NT2/D1 (cell line): ENCODE measurements around the gene GPHB5.
"Not testable (repeated sequence)": the region's sequence is repeated elsewhere in the genome, so short reads cannot be mapped to it uniquely, and the experiment has no call there.

Experiments used
- DNase-seq: peaks from one replicate; pipeline ENCODE4 v3.0.0-alpha.2; 2011; ENCODE audit warnings: low read depth, low spot score
- H3K27me3 ChIP-seq: 2 replicates; pipeline ENCODE4 v1.6.0; 2011; ENCODE audit warnings: mild to moderate bottlenecking; ENCODE audit not compliant: insufficient read length, insufficient read depth
- H3K36me3 ChIP-seq: 2 replicates; pipeline ENCODE4 v1.6.1; 2011; ENCODE audit warnings: mild to moderate bottlenecking, low read length, mixed read lengths; ENCODE audit not compliant: insufficient read depth, insufficient read length
- H3K4me1 ChIP-seq: 2 replicates; pipeline ENCODE4 v1.5.1; 2011; ENCODE audit not compliant: insufficient read depth, insufficient read length
- H3K4me3 ChIP-seq: 2 replicates; pipeline ENCODE4 v1.5.1; 2011; ENCODE audit warnings: low read depth; ENCODE audit not compliant: insufficient read length
- H3K9ac ChIP-seq: 2 replicates; pipeline ENCODE4 v1.6.0; 2011; ENCODE audit warnings: low read depth; ENCODE audit not compliant: insufficient read length
- H3K9me3 ChIP-seq: 2 replicates; pipeline ENCODE4 v1.5.1; 2011; ENCODE audit warnings: mild to moderate bottlenecking, low read length; ENCODE audit not compliant: insufficient read depth
- SUZ12 ChIP-seq: IDR thresholded peaks from 2 replicates; pipeline ENCODE4 v1.6.1; 2011; ENCODE audit not compliant: insufficient read length, insufficient read depth; ENCODE audit errors: extremely low read depth
- YY1 ChIP-seq: IDR thresholded peaks from 2 replicates; pipeline ENCODE4 v1.6.1; 2011; ENCODE audit not compliant: insufficient read length, insufficient read depth
- ZNF274 ChIP-seq: IDR thresholded peaks from 2 replicates; pipeline ENCODE4 v1.6.1; 2011; ENCODE audit warnings: mild to moderate bottlenecking, low read depth, low read length

Gene GPHB5

DNA sequence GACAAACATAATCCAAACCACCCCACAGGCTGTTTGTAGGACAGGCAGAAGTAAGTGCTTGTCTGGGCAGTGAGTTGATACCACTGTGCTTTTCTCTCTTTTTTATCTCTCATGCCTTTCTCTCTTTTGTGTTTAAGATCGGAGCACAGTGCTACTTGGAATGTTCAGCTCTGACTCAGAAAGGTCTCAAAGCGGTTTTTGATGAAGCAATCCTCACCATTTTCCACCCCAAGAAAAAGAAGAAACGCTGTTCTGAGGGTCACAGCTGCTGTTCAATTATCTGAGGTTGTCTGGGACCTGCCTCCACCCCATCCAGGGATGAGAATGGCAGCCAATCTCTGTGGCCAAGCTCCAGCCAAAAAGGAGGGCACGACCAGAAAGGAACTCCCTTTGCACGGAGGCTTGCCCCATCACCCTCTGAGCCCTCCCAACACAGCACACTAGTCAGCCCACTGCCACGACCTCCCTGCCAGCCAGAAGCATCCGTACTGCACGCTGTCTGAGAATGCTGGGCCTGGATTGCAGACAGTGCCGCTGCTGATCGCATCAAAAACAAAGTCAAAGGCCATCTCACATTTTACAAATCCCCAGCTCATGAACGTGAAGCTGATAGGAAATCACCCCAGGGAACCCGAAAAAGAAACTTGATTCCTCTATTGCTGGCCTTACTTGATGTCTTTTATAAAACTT, 27.8 kb downstream of the GPHB5 start:
- H3K4me1 ChIP-seq, result no peaks in the 10 kb centered on the region
- no peak for TF ChIP-seq YY1
- TF ChIP-seq SUZ12, result no peak
- TF ChIP-seq ZNF274, result no peak
- no peak overlapping the region for H3K9ac ChIP-seq
- no peaks in the 10 kb centered on the region for H3K27me3 ChIP-seq
- DNase-seq, result no peak
- no peaks in the 10 kb centered on the region for H3K36me3 ChIP-seq
- H3K9me3 ChIP-seq, result no peaks in the 10 kb centered on the region
- H3K4me3 ChIP-seq, result no peak overlapping the region

GRCh38 chr14:63288853-63289252, 29.9 kb downstream of the GPHB5 start:
- no peaks in the 10 kb centered on the region for H3K4me1 ChIP-seq
- no peak for DNase-seq
- H3K9me3 ChIP-seq, result no peaks in the 10 kb centered on the region
- TF ChIP-seq SUZ12 (no peak), ZNF274 (no peak), YY1 (no peak)
- no peaks in the 10 kb centered on the region for H3K36me3 ChIP-seq
- H3K4me3 ChIP-seq, result no peak overlapping the region
- no peaks in the 10 kb centered on the region for H3K27me3 ChIP-seq
- no peak overlapping the region for H3K9ac ChIP-seq

- Histone ChIP-seq H3K27me3 (no peaks in the 10 kb centered on the region), H3K4me3 (no peak overlapping the region), H3K9ac (no peak overlapping the region), H3K36me3 (no peaks in the 10 kb centered on the region), H3K4me1 (no peaks in the 10 kb centered on the region), H3K9me3 (no peaks in the 10 kb centered on the region)
- TF ChIP-seq ZNF274, result no peak
- TF ChIP-seq SUZ12, result no peak
- no peak for TF ChIP-seq YY1
- DNase-seq, result no peak
Measured at GRCh38 chr14:63287666-63288483, 30.9 kb downstream of the GPHB5 start.

- no peak for DNase-seq
- no peak overlapping the region for H3K4me3 ChIP-seq
- no peak overlapping the region for H3K9ac ChIP-seq
- no peaks in the 10 kb centered on the region for H3K36me3 ChIP-seq
- no peaks in the 10 kb centered on the region for H3K4me1 ChIP-seq
- no peaks in the 10 kb centered on the region for H3K27me3 ChIP-seq
- TF ChIP-seq ZNF274, result no peak
- no peaks in the 10 kb centered on the region for H3K9me3 ChIP-seq
Measured at GRCh38 chr14:63286071-63286470, 32.7 kb downstream of the GPHB5 start.

DNA sequence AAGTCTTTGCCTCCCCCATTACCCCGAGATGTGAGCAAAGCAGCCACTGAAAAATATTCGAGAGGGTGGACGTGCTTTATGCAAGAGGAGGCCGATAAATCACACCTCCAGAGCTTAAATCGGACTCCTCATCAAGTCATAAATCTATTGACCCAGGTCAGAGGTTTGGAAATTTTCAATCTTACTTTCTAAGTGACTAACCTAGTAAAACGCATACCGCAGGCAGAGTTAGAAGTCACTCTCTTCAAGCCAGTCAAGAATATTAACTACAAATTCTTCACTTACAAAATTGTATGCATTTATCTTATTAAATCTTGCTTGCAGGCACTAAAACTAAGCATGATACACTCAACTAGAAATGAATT, 34.9 kb downstream of the GPHB5 start:
- H3K27me3 ChIP-seq, result no peaks in the 10 kb centered on the region
- DNase-seq, result no peak
- no peaks in the 10 kb centered on the region for H3K36me3 ChIP-seq
- TF ChIP-seq SUZ12 (no peak), YY1 (no peak), ZNF274 (no peak)
- no peak overlapping the region for H3K4me3 ChIP-seq
- no peaks in the 10 kb centered on the region for H3K9me3 ChIP-seq
- no peaks in the 10 kb centered on the region for H3K4me1 ChIP-seq
- H3K9ac ChIP-seq, result no peak overlapping the region

- H3K27me3 ChIP-seq, result no peaks in the 10 kb centered on the region
- DNase-seq, result no peak
- H3K9me3 ChIP-seq, result no peaks in the 10 kb centered on the region
Measured at GRCh38 chr14:63282997-63283883, 35.5 kb downstream of the GPHB5 start.

DNA sequence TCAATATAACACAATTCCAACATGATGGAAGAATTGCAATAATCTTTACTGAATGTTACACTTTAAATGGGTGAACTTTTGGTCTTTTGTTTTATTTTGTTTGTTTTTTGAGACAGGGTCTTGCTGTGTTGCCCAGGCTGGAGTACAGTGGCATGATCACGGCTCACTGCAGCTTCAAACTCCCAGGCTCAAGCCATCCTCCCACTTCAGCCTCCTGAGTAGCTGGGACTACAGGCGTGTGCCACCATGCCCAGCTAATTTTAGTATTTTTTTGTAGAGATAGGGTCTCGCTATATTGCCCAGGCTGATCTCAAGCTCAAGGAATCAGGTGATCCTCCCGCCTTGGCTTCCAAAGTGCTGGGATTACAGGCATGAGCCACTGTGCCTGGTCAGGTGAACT, 38.8 kb downstream of the GPHB5 start:
- H3K9me3 ChIP-seq, H3K4me1 ChIP-seq, H3K9ac ChIP-seq, H3K27me3 ChIP-seq, H3K4me3 ChIP-seq, DNase-seq, H3K36me3 ChIP-seq: not testable (repeated sequence)

More at GRCh38 chr14:63282997-63283883, 35.5 kb downstream of the GPHB5 start:
- TF ChIP-seq SUZ12, result no peak
- no peak for TF ChIP-seq YY1
- TF ChIP-seq ZNF274, result no peak
- Histone ChIP-seq H3K4me3 (no peak overlapping the region), H3K36me3 (no peaks in the 10 kb centered on the region), H3K9ac (no peak overlapping the region), H3K4me1 (no peaks in the 10 kb centered on the region)
